ENCODE data around the gene SNAPC4. TPM values are rescaled to one million over a fixed set of nuclear protein-coding genes. Genes with fewer than 3 reads are reported as not detected.

Gene SNAPC4
- total RNA-seq, 1 donor from 2014 or later, result 3.7 TPM

GRCh38 chr9:136423432-136424146, 23.6 kb upstream of the SNAPC4 start:
- no peak for DNase-seq (ENCODE audit: low read depth)
- Histone ChIP-seq H3K36me3 (ENCODE audit: control insufficient read depth, insufficient read depth, low read length) (peaks cover 30% of the 10 kb centered on the region), H3K27me3 (ENCODE audit: control insufficient read depth, insufficient read depth, low read length) (no peaks in the 10 kb centered on the region), H3K4me3 (ENCODE audit: low read depth, low read length) (no peak overlapping the region)
- no peak for FAIRE-seq
- TF ChIP-seq, protein P1, sequence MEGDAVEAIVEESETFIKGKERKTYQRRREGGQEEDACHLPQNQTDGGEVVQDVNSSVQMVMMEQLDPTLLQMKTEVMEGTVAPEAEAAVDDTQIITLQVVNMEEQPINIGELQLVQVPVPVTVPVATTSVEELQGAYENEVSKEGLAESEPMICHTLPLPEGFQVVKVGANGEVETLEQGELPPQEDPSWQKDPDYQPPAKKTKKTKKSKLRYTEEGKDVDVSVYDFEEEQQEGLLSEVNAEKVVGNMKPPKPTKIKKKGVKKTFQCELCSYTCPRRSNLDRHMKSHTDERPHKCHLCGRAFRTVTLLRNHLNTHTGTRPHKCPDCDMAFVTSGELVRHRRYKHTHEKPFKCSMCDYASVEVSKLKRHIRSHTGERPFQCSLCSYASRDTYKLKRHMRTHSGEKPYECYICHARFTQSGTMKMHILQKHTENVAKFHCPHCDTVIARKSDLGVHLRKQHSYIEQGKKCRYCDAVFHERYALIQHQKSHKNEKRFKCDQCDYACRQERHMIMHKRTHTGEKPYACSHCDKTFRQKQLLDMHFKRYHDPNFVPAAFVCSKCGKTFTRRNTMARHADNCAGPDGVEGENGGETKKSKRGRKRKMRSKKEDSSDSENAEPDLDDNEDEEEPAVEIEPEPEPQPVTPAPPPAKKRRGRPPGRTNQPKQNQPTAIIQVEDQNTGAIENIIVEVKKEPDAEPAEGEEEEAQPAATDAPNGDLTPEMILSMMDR (IDR thresholded peaks at IDR 0.05; ENCODE audit: insufficient read depth, low read length, severe bottlenecking), result no peak

DNA sequence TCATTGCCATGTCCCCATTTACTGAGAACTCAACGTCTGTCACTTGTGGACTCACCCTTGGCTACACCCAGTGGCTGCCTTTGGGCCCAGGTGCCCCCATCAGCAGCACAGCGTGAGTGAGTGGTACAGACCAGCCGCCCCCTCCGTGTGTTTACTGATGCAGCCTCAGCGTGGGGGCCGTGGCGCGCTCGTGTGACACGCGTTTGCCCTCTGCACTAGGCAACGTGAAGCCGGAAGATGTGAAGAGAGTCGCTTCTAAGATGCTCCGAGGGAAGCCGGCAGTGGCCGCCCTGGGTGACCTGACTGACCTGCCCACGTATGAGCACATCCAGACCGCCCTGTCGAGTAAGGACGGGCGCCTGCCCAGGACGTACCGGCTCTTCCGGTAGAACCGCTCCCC, 22.9 kb upstream of the SNAPC4 start:
- TF ChIP-seq, protein P1 (IDR thresholded peaks at IDR 0.05; ENCODE audit: insufficient read depth, low read length, severe bottlenecking), result no peak
- Histone ChIP-seq H3K36me3 (ENCODE audit: control insufficient read depth, insufficient read depth, low read length) (peaks cover 37% of the 10 kb centered on the region), H3K27me3 (ENCODE audit: control insufficient read depth, insufficient read depth, low read length) (no peaks in the 10 kb centered on the region), H3K4me3 (ENCODE audit: low read depth, low read length) (no peak overlapping the region)
- DNase-seq (ENCODE audit: low read depth) (no peak), FAIRE-seq (no peak)

GRCh38 chr9:136421791-136422190, 21.8 kb upstream of the SNAPC4 start:
- FAIRE-seq, result no peak
- Histone ChIP-seq H3K27me3 (ENCODE audit: control insufficient read depth, insufficient read depth, low read length) (no peaks in the 10 kb centered on the region), H3K4me3 (ENCODE audit: low read depth, low read length) (no peak overlapping the region), H3K36me3 (ENCODE audit: control insufficient read depth, insufficient read depth, low read length) (peaks cover 44% of the 10 kb centered on the region)
- TF ChIP-seq, protein P1 (IDR thresholded peaks at IDR 0.05; ENCODE audit: insufficient read depth, low read length, severe bottlenecking), result no peak
- DNase-seq (ENCODE audit: low read depth), result no peak

GRCh38 chr9:136419092-136419420, 19.1 kb upstream of the SNAPC4 start:
- TF ChIP-seq, protein P1 (IDR thresholded peaks at IDR 0.05; ENCODE audit: insufficient read depth, low read length, severe bottlenecking), result no peak
- H3K4me3 ChIP-seq (ENCODE audit: low read depth, low read length), result no peak overlapping the region
- H3K27me3 ChIP-seq (ENCODE audit: control insufficient read depth, insufficient read depth, low read length), result no peaks in the 10 kb centered on the region
- H3K36me3 ChIP-seq (ENCODE audit: control insufficient read depth, insufficient read depth, low read length), result peaks cover 51% of the 10 kb centered on the region
- DNase-seq (ENCODE audit: low read depth), result no peak
- FAIRE-seq, result no peak

DNA sequence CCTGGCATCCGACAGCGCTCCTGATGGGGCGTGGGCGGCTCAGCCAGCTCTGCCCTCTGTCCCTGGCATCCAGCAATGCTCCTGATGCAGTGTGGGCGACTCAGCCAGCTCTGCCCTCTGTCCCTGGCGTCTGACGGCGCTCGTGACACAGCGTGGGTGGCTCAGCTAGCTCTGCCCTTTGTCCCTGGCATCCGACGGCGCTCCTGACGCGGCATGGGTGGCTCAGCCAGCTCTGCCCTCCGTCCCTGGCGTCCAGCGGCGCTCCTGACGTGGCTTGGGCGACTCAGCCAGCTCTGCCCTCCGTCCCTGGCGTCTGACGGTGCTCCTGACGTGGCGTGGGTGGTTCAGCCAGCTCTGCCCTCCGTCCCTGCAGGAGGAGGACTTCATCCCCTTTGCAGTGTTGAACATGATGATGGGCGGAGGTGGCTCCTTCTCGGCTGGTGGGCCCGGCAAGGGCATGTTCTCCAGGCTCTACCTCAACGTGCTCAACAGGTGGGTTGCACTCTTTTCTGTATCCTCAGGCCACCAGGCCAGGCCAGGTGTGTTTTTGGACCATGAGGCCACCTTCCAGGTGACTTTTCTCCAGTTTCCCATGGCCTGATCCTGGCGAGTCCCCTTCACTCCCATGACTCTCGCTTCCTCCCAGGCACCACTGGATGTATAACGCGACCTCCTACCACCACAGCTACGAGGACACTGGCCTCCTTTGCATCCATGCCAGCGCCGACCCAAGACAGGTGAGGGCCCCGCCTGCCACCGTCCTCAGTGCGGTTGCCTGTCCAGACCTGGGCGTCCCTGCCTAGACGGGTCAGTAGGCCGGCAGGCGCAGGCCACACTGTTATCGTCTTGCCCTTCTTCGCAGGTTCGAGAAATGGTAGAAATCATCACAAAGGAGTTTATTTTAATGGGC, 18.5 kb upstream of the SNAPC4 start:
- no peak for DNase-seq (ENCODE audit: low read depth)
- Histone ChIP-seq H3K36me3 (ENCODE audit: control insufficient read depth, insufficient read depth, low read length) (peaks cover 53% of the 10 kb centered on the region), H3K27me3 (ENCODE audit: control insufficient read depth, insufficient read depth, low read length) (no peaks in the 10 kb centered on the region), H3K4me3 (ENCODE audit: low read depth, low read length) (no peak overlapping the region)
- TF ChIP-seq, protein P1 (IDR thresholded peaks at IDR 0.05; ENCODE audit: insufficient read depth, low read length, severe bottlenecking), result no peak
- no peak for FAIRE-seq

All from bronchial epithelial cell (primary cell).